ENCODE data around the gene FRZB. TPM values are rescaled to one million over a fixed set of nuclear protein-coding genes. Genes with fewer than 3 reads are reported as not detected.

FRZB gene
- total RNA-seq, result 7.8 TPM

GRCh38 chr2:182866461-182867406 lies at the start of gene FRZB:
Gene FRZB, minus strand, starts transcription at chr2:182866637. Its CDS starts 85 bp downstream, at chr2:182866552.

Small RNA genes lying within 50 kb of the gene (small RNA-seq; reads per million reads assigned to genes)
- gene RF00019 (ENCODE audit: low replicate concordance) (not detected), gene RNU6-1122P (ENCODE audit: low replicate concordance) (not detected)

Other genes starting within 250 kb of the FRZB start
- gene DNAJC10, start 150.4 kb downstream of the FRZB start, total RNA-seq, result 68.7 TPM
- gene NCKAP1, start 171.8 kb upstream of the FRZB start, total RNA-seq, result 114 TPM
- gene DUSP19, start 212.1 kb upstream of the FRZB start, total RNA-seq, result 6.4 TPM